ENCODE results near the gene HIGD1A.

Gene HIGD1A

GRCh38 chr3:42769477-42770131 is 34.7 kb downstream of the HIGD1A start:
- Histone ChIP-seq H3K27me3 (ENCODE audit: control insufficient read depth, low read length) (no peaks in the 10 kb centered on the region), H4K20me1 (ENCODE audit: control insufficient read depth, insufficient read depth, low read depth, low read length) (no peaks in the 10 kb centered on the region), H3K4me1 (ENCODE audit: control insufficient read depth, low read length) (peaks cover 7% of the 10 kb centered on the region), H3K9me3 (ENCODE audit: control insufficient read depth, insufficient read depth, low read length) (no peaks in the 10 kb centered on the region), H3K36me3 (ENCODE audit: control insufficient read depth, low read length) (no peaks in the 10 kb centered on the region), H3K4me3 (ENCODE audit: low read length) (no peak overlapping the region), H3K4me2 (ENCODE audit: low read length) (no peak overlapping the region), H3F3A (ENCODE audit: control insufficient read depth, insufficient read depth) (no peaks in the 10 kb centered on the region), H3K27ac (ENCODE audit: low read depth, low read length) (no peak overlapping the region), H3K9me2 (replicated peaks; ENCODE audit: control insufficient read depth, low read length) (no peaks in the 10 kb centered on the region), H3K79me2 (ENCODE audit: control insufficient read depth, low read length) (no peaks in the 10 kb centered on the region)
- TF ChIP-seq CTCF (IDR thresholded peaks at IDR 0.05; ENCODE audit: low read depth, low read length, poor library complexity, severe bottlenecking) (no peak), EZH2phosphoT487 (IDR thresholded peaks at IDR 0.05; ENCODE audit: borderline replicate concordance, low read length) (no peak)

GRCh38 chr3:42764561-42765295 is 39.6 kb downstream of the HIGD1A start:
- H3K9me2 ChIP-seq (replicated peaks; ENCODE audit: control insufficient read depth, low read length), result no peaks in the 10 kb centered on the region
- H3K4me3 ChIP-seq (ENCODE audit: low read length), result no peak overlapping the region
- no peaks in the 10 kb centered on the region for H3F3A ChIP-seq (ENCODE audit: control insufficient read depth, insufficient read depth)
- no peaks in the 10 kb centered on the region for H3K4me1 ChIP-seq (ENCODE audit: control insufficient read depth, low read length)
- no peak overlapping the region for H3K27ac ChIP-seq (ENCODE audit: low read depth, low read length)
- no peaks in the 10 kb centered on the region for H3K27me3 ChIP-seq (ENCODE audit: control insufficient read depth, low read length)
- TF ChIP-seq EZH2phosphoT487 (IDR thresholded peaks at IDR 0.05; ENCODE audit: borderline replicate concordance, low read length), result no peak
- no peak for TF ChIP-seq CTCF (IDR thresholded peaks at IDR 0.05; ENCODE audit: low read depth, low read length, poor library complexity, severe bottlenecking)
- no peak overlapping the region for H3K4me2 ChIP-seq (ENCODE audit: low read length)
- no peaks in the 10 kb centered on the region for H3K36me3 ChIP-seq (ENCODE audit: control insufficient read depth, low read length)
- no peaks in the 10 kb centered on the region for H3K79me2 ChIP-seq (ENCODE audit: control insufficient read depth, low read length)
- H3K9me3 ChIP-seq (ENCODE audit: control insufficient read depth, insufficient read depth, low read length), result no peaks in the 10 kb centered on the region
- no peaks in the 10 kb centered on the region for H4K20me1 ChIP-seq (ENCODE audit: control insufficient read depth, insufficient read depth, low read depth, low read length)

- no peaks in the 10 kb centered on the region for H3F3A ChIP-seq (ENCODE audit: control insufficient read depth, insufficient read depth)
- no peaks in the 10 kb centered on the region for H3K79me2 ChIP-seq (ENCODE audit: control insufficient read depth, low read length)
- H3K9me3 ChIP-seq (ENCODE audit: control insufficient read depth, insufficient read depth, low read length), result no peaks in the 10 kb centered on the region
- H3K4me3 ChIP-seq (ENCODE audit: low read length), result no peak overlapping the region
- H3K27me3 ChIP-seq (ENCODE audit: control insufficient read depth, low read length), result no peaks in the 10 kb centered on the region
- TF ChIP-seq EZH2phosphoT487 (IDR thresholded peaks at IDR 0.05; ENCODE audit: borderline replicate concordance, low read length) (no peak), CTCF (IDR thresholded peaks at IDR 0.05; ENCODE audit: low read depth, low read length, poor library complexity, severe bottlenecking) (no peak)
- no peak overlapping the region for H3K4me2 ChIP-seq (ENCODE audit: low read length)
- H3K4me1 ChIP-seq (ENCODE audit: control insufficient read depth, low read length), result no peaks in the 10 kb centered on the region
- H3K36me3 ChIP-seq (ENCODE audit: control insufficient read depth, low read length), result no peaks in the 10 kb centered on the region
- no peaks in the 10 kb centered on the region for H4K20me1 ChIP-seq (ENCODE audit: control insufficient read depth, insufficient read depth, low read depth, low read length)
- H3K27ac ChIP-seq (ENCODE audit: low read depth, low read length), result no peak overlapping the region
- no peaks in the 10 kb centered on the region for H3K9me2 ChIP-seq (replicated peaks; ENCODE audit: control insufficient read depth, low read length)
Measured at GRCh38 chr3:42764115-42764514, 40.2 kb downstream of the HIGD1A start.
